Lower lobe of right lung (tissue), 2 donors: ENCODE results near the gene SMC4. TPM values are rescaled to one million over a fixed set of nuclear protein-coding genes. Genes with fewer than 3 reads are reported as not detected.

Experiments used
- ATAC-seq, 2 donors: fragments of 200-7000 bp; cut with Tn5 transposase; one replicate each; pipeline ENCODE4 v1.9.1; 2020 to 2022; ENCODE audit warnings: mild to moderate bottlenecking in 2 of 2, moderate library complexity in 2 of 2
- DNase-seq: peaks from one replicate; pipeline ENCODE4 v3.0.0-alpha.2; 2020
- H3K27ac ChIP-seq: fragments of 200-600 bp; one replicate; pipeline ENCODE4 v1.8.0; 2022
- H3K27me3 ChIP-seq: fragments of 200-600 bp; one replicate; pipeline ENCODE4 v1.8.0; 2022; ENCODE audit warnings: low read depth
- H3K36me3 ChIP-seq: fragments of 200-600 bp; one replicate; pipeline ENCODE4 v1.8.0; 2022; ENCODE audit warnings: mild to moderate bottlenecking
- H3K4me1 ChIP-seq: fragments of 200-600 bp; one replicate; pipeline ENCODE4 v1.8.0; 2022
- H3K4me3 ChIP-seq: fragments of 200-600 bp; one replicate; pipeline ENCODE4 v1.8.0; 2022; ENCODE audit warnings: mild to moderate bottlenecking
- H3K9me3 ChIP-seq: fragments of 200-600 bp; one replicate; pipeline ENCODE4 v1.8.0; 2022
- intact Hi-C: fragments of 100-400 bp; cut with DNase I; formaldehyde crosslinking; loops from one replicate; pipeline ENCODE4 v1.11.0; 2022
- total RNA-seq: library from RNA; stranded (reverse); fragmentation: NEBNext Ultra II Directional; extraction: Animal tissue kit (Norgen Biotek cat#: 25700); gene quantifications from one replicate; pipeline ENCODE4 v1.2.1, GENCODE V29; 2021
- TF ChIP-seq, protein P1 (sequence below): fragments of 200-600 bp; IDR thresholded peaks from one replicate; pipeline ENCODE4 v1.8.0; 2022; ENCODE audit warnings: antibody characterized with exemption, mild to moderate bottlenecking
- donor health status: DM: no; HTN: yes; CAD: no; lungs with severe emphysema.

SMC4 gene
- total RNA-seq, 1 donor from 2014 or later, result 57.6 TPM

DNA sequence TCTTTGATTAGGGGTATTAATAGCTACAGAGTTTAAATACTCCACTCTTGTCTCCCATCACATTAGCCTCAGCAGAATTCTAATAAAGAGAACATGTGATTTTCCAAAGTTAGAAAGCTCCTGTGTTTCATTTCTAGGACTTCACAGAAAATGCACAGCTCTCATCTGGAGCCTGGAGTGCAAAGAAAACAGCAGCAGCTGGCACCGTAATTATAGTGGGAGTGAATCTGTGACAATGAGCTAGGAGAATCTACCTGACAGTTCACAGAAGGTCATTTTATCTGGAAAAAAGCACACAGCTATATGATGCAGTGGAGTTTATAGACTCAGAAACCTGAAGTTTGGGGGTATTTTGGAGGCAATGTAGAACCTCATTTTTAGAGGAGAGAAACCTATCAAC, 55.5 kb downstream of the SMC4 start:
- H3K27me3 ChIP-seq, result no peaks in the 10 kb centered on the region
- ATAC-seq (no peak), DNase-seq (no peak)
- no peaks in the 10 kb centered on the region for H3K9me3 ChIP-seq
- peaks cover 4% of the 10 kb centered on the region for H3K4me1 ChIP-seq
- intact Hi-C loops, result no loop called here
- TF ChIP-seq, protein P1, sequence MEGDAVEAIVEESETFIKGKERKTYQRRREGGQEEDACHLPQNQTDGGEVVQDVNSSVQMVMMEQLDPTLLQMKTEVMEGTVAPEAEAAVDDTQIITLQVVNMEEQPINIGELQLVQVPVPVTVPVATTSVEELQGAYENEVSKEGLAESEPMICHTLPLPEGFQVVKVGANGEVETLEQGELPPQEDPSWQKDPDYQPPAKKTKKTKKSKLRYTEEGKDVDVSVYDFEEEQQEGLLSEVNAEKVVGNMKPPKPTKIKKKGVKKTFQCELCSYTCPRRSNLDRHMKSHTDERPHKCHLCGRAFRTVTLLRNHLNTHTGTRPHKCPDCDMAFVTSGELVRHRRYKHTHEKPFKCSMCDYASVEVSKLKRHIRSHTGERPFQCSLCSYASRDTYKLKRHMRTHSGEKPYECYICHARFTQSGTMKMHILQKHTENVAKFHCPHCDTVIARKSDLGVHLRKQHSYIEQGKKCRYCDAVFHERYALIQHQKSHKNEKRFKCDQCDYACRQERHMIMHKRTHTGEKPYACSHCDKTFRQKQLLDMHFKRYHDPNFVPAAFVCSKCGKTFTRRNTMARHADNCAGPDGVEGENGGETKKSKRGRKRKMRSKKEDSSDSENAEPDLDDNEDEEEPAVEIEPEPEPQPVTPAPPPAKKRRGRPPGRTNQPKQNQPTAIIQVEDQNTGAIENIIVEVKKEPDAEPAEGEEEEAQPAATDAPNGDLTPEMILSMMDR, result no peak
- no peaks in the 10 kb centered on the region for H3K36me3 ChIP-seq
- no peak overlapping the region for H3K27ac ChIP-seq
- no peak overlapping the region for H3K4me3 ChIP-seq

DNA sequence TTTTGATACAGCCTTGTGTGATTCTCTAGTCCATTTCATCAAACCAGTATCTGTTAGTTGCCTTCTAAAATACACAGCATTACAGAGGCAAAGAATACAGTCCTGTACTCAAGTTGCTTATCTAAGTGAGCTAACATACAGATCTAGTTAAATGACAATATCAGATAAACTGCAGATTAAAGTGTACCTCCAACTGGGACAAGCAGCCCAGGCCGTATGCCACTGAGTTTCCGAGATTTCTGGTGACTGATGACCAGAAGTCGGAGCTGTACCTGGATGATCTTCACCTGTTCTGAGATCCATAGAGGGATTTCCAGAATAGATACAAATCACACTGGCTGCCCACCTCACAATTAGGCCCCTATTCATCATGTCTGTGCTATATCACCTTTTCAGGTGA, 56.4 kb downstream of the SMC4 start:
- no peak overlapping the region for H3K27ac ChIP-seq
- intact Hi-C loops, result no loop called here
- DNase-seq (no peak), ATAC-seq (no peak)
- H3K4me3 ChIP-seq, result no peak overlapping the region
- no peaks in the 10 kb centered on the region for H3K4me1 ChIP-seq
- H3K36me3 ChIP-seq, result no peaks in the 10 kb centered on the region
- no peaks in the 10 kb centered on the region for H3K9me3 ChIP-seq
- TF ChIP-seq, protein P1, result no peak
- no peaks in the 10 kb centered on the region for H3K27me3 ChIP-seq

DNA sequence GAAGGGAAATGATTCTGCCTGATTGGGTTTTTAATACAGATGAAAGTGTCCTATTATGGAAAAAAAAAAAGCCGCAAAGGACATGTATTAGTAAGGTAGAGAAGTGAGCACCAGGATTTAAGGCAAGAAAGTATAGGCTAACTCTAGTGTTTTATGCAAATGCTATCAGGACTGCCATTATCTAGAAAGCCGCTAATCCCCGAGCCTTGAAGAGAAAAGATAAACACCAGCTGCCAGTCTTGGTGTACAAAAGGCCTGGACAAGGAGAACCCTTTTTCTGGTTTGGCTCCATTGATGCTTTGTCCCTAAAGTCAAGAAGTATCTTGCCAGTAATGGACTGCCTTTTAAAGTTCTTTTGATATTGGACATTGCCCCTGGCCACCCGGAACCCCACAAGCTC, 58.7 kb downstream of the SMC4 start:
- H3K27me3 ChIP-seq, result no peaks in the 10 kb centered on the region
- no peaks in the 10 kb centered on the region for H3K4me1 ChIP-seq
- no peak overlapping the region for H3K27ac ChIP-seq
- no peak for ATAC-seq
- H3K4me3 ChIP-seq, result no peak overlapping the region
- no peaks in the 10 kb centered on the region for H3K36me3 ChIP-seq
- intact Hi-C loops, result no loop called here
- DNase-seq, result no peak
- no peaks in the 10 kb centered on the region for H3K9me3 ChIP-seq
- TF ChIP-seq, protein P1, result no peak

DNA sequence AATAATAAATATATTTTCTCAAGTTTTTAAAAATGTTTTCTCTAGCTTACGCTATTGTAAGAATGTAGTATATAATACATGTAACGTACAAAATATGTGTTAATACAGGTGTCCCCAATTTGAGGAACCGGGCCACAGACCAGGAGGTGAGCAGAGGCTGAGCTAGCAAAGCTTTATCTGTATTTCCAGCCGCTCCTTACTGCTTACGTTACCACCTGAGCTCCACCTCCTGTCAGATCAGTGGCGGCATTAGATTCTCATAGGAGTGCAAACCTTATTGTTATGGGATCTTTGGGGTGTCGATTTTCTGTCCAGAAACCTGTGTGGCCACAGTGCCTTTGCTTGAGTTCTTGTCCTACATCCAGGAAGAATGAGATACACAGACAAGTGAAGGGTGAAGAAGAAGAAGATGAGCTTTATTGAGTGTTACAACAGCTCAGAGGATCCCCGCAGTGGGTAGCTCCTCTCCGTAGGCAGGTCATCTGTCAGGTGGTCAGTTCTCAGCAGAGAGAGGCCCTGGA, 60.1 kb downstream of the SMC4 start:
- intact Hi-C loops, result no loop called here

DNA sequence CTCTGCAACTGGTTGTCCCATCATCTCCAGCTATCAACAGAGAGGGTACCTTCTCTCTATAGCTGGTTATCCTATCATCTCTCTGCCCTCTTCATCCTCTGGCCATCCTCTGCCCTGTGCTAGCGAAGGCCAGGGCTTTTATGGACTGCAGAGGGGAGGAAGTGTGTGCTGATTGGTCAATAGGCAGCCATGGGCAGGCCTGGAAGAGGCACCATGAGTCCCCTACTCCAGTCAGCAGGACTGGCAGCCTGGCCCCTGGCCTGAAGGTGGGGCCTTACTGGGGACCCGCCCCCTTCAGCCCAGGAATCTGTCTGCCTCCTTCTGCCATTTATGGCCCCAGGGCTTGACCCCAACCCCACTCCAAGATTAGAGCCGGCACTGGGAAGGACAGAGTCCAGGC, 60.6 kb downstream of the SMC4 start:
- DNase-seq (no peak), ATAC-seq (no peak)
- Histone ChIP-seq H3K36me3 (no peaks in the 10 kb centered on the region), H3K27me3 (no peaks in the 10 kb centered on the region), H3K9me3 (no peaks in the 10 kb centered on the region), H3K27ac (no peak overlapping the region), H3K4me1 (no peaks in the 10 kb centered on the region), H3K4me3 (no peak overlapping the region)
- intact Hi-C loops, result no loop called here
- TF ChIP-seq, protein P1, result no peak

More for the DNA sequence above, 60.1 kb downstream of the SMC4 start:
- no peak for DNase-seq
- Histone ChIP-seq H3K27ac (no peak overlapping the region), H3K9me3 (no peaks in the 10 kb centered on the region), H3K36me3 (no peaks in the 10 kb centered on the region), H3K27me3 (no peaks in the 10 kb centered on the region), H3K4me1 (no peaks in the 10 kb centered on the region), H3K4me3 (no peak overlapping the region)
- no peak for ATAC-seq
- TF ChIP-seq, protein P1, result no peak

DNA sequence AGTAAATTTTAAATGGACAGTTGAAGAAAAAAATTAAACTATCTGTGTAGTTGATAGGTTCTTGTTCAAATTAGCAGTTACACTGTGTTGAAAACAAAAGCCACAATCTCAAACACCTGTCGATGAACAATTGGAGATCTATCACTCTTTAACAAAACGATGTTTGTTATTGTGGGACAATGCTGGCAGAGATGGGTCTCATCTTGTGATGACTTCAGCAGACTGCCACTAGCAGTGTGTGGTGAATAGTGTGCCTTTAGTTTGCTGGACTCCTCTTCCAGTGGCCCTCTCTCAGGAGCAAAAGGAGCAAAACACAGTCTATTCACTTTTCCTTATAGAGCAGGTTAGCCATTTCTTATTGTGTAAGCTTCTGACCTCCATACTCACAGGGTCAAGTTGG, 64.9 kb downstream of the SMC4 start:
- Histone ChIP-seq H3K9me3 (no peaks in the 10 kb centered on the region), H3K36me3 (no peaks in the 10 kb centered on the region), H3K27me3 (no peaks in the 10 kb centered on the region), H3K4me3 (no peak overlapping the region), H3K4me1 (no peaks in the 10 kb centered on the region), H3K27ac (no peak overlapping the region)
- intact Hi-C loops, result no loop called here
- TF ChIP-seq, protein P1, result no peak
- ATAC-seq (no peak), DNase-seq (no peak)
